Measurements from ENCODE around the gene LRFN4.
"Not testable (repeated sequence)": the region's sequence is repeated elsewhere in the genome, so short reads cannot be mapped to it uniquely, and the experiment has no call there.

Gene LRFN4

GRCh38 chr11:66856496-66857233, at the start of gene LRFN4:
Gene LRFN4, plus strand, starts transcription at chr11:66857064. Its CDS starts 681 bp downstream, at chr11:66857745.
- peak; percentile 28 for DNase-seq (ENCODE audit: low spot score)

GRCh38 chr11:66809592-66809991, 47.3 kb upstream of the LRFN4 start:
- DNase-seq (ENCODE audit: low spot score) = no peak

GRCh38 chr11:66810576-66811185, 46.2 kb upstream of the LRFN4 start:
- no peak for DNase-seq (ENCODE audit: low spot score)

GRCh38 chr11:66814678-66815077, 42.2 kb upstream of the LRFN4 start:
- DNase-seq (ENCODE audit: low spot score) = no peak

- DNase-seq (ENCODE audit: low spot score) = no peak
Measured at GRCh38 chr11:66815646-66816045, 41.2 kb upstream of the LRFN4 start.

GRCh38 chr11:66818231-66818955, 38.5 kb upstream of the LRFN4 start:
- DNase-seq (ENCODE audit: low spot score) = no peak

- DNase-seq (ENCODE audit: low spot score) = no peak
Measured at GRCh38 chr11:66820381-66820780, 36.5 kb upstream of the LRFN4 start.

- DNase-seq (ENCODE audit: low spot score) = no peak
Measured at GRCh38 chr11:66820901-66821300, 36.0 kb upstream of the LRFN4 start.

- DNase-seq (ENCODE audit: low spot score) = no peak
Measured at GRCh38 chr11:66823700-66824099, 33.2 kb upstream of the LRFN4 start.

GRCh38 chr11:66824573-66824972, 32.3 kb upstream of the LRFN4 start:
- not testable (repeated sequence) for DNase-seq (ENCODE audit: low spot score)

GRCh38 chr11:66834539-66834845, 22.4 kb upstream of the LRFN4 start:
- no peak for DNase-seq (ENCODE audit: low spot score)

GRCh38 chr11:66834943-66835342, 21.9 kb upstream of the LRFN4 start:
- DNase-seq (ENCODE audit: low spot score) = no peak

- no peak for DNase-seq (ENCODE audit: low spot score)
Measured at GRCh38 chr11:66835768-66836405, 21.0 kb upstream of the LRFN4 start.

- DNase-seq (ENCODE audit: low spot score) = no peak
Measured at GRCh38 chr11:66840317-66841091, 16.4 kb upstream of the LRFN4 start.

- DNase-seq (ENCODE audit: low spot score) = no peak
Measured at GRCh38 chr11:66841861-66842260, 15.0 kb upstream of the LRFN4 start.

GRCh38 chr11:66842501-66842895, 14.4 kb upstream of the LRFN4 start:
- DNase-seq (ENCODE audit: low spot score) = no peak

- DNase-seq (ENCODE audit: low spot score) = peak; percentile 89
Measured at GRCh38 chr11:66842896-66843775, 13.7 kb upstream of the LRFN4 start, which contains the start of gene RCE1. Gene RCE1, plus strand, starts transcription at chr11:66843441. Its CDS starts 15 bp downstream, at chr11:66843456.

GRCh38 chr11:66843776-66844495, 12.9 kb upstream of the LRFN4 start:
- no peak for DNase-seq (ENCODE audit: low spot score)

GRCh38 chr11:66844496-66845142, 12.2 kb upstream of the LRFN4 start:
- no peak for DNase-seq (ENCODE audit: low spot score)

Data from activated CD4-positive, alpha-beta T cell treated with anti-CD3 and anti-CD28 coated beads, Interleukin-2, Interleukin-4, amounts not matched to agents 100 ng/mL and 50 ng/mL, durations not matched to agents 16 hours and 8 hours (primary cell).